Measurements from ENCODE around the gene LIPE.

DNA sequence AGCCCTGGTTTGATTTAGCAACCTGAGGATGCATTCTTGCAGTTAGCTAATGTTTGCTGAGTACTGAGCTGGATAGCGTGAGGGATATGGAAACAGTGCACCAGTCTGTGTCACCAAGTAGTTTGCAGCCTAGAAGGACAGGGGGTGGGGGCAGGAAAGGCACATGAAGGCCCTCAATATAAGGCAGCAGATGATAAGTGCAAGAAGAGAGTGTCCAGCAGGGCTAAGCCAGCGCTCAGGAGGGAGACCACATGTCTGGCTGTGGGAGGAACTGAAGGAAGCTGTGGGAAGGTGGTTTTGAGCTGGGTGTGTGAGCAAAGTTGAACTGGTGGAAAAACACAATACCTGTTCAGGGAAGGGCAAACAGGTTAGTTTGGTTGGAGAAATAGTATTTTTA is 13.9 kb upstream of the LIPE start:
- TF ChIP-seq, protein P1, sequence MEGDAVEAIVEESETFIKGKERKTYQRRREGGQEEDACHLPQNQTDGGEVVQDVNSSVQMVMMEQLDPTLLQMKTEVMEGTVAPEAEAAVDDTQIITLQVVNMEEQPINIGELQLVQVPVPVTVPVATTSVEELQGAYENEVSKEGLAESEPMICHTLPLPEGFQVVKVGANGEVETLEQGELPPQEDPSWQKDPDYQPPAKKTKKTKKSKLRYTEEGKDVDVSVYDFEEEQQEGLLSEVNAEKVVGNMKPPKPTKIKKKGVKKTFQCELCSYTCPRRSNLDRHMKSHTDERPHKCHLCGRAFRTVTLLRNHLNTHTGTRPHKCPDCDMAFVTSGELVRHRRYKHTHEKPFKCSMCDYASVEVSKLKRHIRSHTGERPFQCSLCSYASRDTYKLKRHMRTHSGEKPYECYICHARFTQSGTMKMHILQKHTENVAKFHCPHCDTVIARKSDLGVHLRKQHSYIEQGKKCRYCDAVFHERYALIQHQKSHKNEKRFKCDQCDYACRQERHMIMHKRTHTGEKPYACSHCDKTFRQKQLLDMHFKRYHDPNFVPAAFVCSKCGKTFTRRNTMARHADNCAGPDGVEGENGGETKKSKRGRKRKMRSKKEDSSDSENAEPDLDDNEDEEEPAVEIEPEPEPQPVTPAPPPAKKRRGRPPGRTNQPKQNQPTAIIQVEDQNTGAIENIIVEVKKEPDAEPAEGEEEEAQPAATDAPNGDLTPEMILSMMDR (IDR thresholded peaks at IDR 0.05): no peak
- no peak for TF ChIP-seq POLR2A (IDR thresholded peaks at IDR 0.05)

Measured in thyroid gland (tissue), 4 donors.